AG04450 (cell line): ENCODE data around the gene METTL13. TPM values are rescaled to one million over a fixed set of nuclear protein-coding genes. Genes with fewer than 3 reads are reported as not detected.

ENCODE experiments used
- CTCF ChIA-PET: fragments of 300-600, 350-600 bp; formaldehyde crosslinking; extraction: SDS; loops from one replicate; lab custom pipeline; 2022; ENCODE audit warnings: antibody characterized with exemption, inconsistent platforms; lab: Charles Lee
- POLR2A ChIA-PET: fragments of 350-600 bp; formaldehyde crosslinking; extraction: SDS; loops from one replicate; lab custom pipeline; 2021; ENCODE audit warnings: antibody characterized with exemption, inconsistent platforms; lab: Yijun Ruan, JAX
- DNase-seq: peaks from one replicate; pipeline ENCODE4 v3.0.0-alpha.2; 2011; ENCODE audit warnings: low read depth, low spot score
- H3K27ac ChIP-seq: one replicate; pipeline ENCODE4 v1.5.1; 2012; ENCODE audit warnings: low read depth, low read length, control low read depth
- H3K27me3 ChIP-seq: one replicate; pipeline ENCODE4 v1.6.0; 2012; ENCODE audit warnings: low read length; ENCODE audit not compliant: control insufficient read depth, insufficient read depth
- H3K4me3 ChIP-seq: 2 replicates; pipeline ENCODE4 v1.5.1; 2011; ENCODE audit warnings: mild to moderate bottlenecking, low read depth, low read length, control low read depth
- H3K9me3 ChIP-seq: 2 replicates; pipeline ENCODE4 v1.5.1; 2012; ENCODE audit warnings: low read length; ENCODE audit not compliant: control insufficient read depth, insufficient read depth
- polyA plus RNA-seq: library from polyadenylated mRNA; depleted of rRNA; stranded (reverse); fragments of >200 nt; gene quantifications from 2 replicates; pipeline ENCODE4 v1.2.3, GENCODE V29; 2011
- TF ChIP-seq, protein P1 (sequence below): IDR thresholded peaks from 2 replicates; pipeline ENCODE4 v1.5.1; 2011; ENCODE audit warnings: low read depth, low read length, control low read depth, inconsistent platforms

The METTL13 gene
- polyA plus RNA-seq, 1 experiment: 32.0 TPM

DNA sequence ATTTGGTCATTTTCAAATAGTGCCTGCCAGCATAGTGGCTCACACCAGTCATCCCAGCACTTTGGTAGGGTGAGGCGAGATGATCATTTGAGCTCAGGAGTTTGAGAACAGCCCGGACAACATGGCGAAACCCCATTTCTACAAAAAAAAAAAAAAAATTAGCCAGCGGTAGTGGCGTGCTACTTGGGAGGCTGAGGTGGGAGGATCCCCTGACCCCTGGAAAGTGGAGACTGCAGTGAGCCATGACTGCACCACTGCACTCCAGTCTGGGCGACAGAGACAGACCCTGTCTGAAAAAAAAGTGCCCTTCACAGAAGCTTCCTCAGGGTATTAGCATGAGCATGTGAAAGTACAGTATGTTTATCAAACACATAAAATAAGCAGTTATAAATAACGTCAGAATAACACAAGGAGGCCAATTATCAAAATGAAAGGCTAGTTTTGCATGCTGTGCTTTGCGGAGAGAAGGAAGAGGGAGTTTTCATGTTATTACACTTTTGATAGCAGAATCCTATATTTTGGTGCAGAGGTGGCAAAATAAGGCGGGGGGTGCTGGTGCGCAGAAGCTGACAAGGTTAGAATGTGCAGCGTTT, 781 bp upstream of the METTL13 start:
- no peaks in the 10 kb centered on the region for H3K9me3 ChIP-seq
- no peaks in the 10 kb centered on the region for H3K27me3 ChIP-seq
- ChIA-PET POLR2A (interaction anchor here (0.8 to 3.8 kb wide), 2 partner anchors 39 to 752 kb away, joined by 3 to 50 read pairs; partner anchors contain the start of gene VAMP4), CTCF (interaction anchor here (0.6 to 1.5 kb wide), 4 partner anchors 20 to 205 kb away, joined by 3 to 6 read pairs (median 5); no protein-coding TSS in a partner anchor)
- TF ChIP-seq, protein P1, sequence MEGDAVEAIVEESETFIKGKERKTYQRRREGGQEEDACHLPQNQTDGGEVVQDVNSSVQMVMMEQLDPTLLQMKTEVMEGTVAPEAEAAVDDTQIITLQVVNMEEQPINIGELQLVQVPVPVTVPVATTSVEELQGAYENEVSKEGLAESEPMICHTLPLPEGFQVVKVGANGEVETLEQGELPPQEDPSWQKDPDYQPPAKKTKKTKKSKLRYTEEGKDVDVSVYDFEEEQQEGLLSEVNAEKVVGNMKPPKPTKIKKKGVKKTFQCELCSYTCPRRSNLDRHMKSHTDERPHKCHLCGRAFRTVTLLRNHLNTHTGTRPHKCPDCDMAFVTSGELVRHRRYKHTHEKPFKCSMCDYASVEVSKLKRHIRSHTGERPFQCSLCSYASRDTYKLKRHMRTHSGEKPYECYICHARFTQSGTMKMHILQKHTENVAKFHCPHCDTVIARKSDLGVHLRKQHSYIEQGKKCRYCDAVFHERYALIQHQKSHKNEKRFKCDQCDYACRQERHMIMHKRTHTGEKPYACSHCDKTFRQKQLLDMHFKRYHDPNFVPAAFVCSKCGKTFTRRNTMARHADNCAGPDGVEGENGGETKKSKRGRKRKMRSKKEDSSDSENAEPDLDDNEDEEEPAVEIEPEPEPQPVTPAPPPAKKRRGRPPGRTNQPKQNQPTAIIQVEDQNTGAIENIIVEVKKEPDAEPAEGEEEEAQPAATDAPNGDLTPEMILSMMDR: no peak
- peak overlapping the region; percentile 52 for H3K27ac ChIP-seq
- H3K4me3 ChIP-seq: peak overlapping the region; percentile 49
- DNase-seq: no peak

DNA sequence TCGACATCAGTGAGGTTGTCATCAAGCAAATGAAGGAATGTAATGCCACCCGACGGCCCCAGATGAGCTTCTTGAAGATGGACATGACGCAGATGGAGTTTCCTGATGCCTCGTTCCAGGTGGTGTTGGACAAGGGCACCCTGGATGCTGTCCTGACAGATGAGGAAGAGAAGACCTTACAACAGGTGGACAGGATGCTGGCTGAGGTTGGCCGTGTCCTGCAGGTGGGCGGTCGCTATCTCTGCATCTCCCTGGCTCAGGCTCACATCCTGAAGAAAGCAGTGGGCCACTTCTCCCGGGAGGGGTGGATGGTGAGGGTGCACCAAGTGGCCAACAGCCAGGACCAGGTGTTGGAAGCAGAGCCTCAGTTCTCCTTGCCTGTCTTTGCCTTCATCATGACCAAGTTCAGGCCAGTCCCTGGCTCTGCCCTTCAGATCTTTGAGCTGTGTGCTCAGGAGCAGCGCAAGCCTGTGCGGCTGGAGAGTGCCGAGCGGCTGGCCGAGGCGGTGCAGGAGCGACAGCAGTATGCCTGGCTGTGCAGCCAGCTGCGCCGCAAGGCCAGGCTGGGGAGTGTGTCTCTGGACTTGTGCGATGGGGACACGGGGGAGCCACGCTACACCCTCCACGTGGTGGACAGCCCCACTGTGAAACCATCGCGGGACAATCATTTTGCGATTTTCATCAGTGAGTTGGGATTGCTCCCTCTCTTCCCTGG, 2.5 kb downstream of the METTL13 start:
- TF ChIP-seq, protein P1: no peak
- Histone ChIP-seq H3K9me3 (no peaks in the 10 kb centered on the region), H3K4me3 (no peak overlapping the region), H3K27me3 (no peaks in the 10 kb centered on the region), H3K27ac (no peak overlapping the region)
- CTCF ChIA-PET: interaction anchor here (1.3 to 4.7 kb wide), 2 partner anchors 17 to 202 kb away, joined by 4 to 19 read pairs; no protein-coding TSS in a partner anchor
- no peak for DNase-seq
- POLR2A ChIA-PET: no interaction called here

DNA sequence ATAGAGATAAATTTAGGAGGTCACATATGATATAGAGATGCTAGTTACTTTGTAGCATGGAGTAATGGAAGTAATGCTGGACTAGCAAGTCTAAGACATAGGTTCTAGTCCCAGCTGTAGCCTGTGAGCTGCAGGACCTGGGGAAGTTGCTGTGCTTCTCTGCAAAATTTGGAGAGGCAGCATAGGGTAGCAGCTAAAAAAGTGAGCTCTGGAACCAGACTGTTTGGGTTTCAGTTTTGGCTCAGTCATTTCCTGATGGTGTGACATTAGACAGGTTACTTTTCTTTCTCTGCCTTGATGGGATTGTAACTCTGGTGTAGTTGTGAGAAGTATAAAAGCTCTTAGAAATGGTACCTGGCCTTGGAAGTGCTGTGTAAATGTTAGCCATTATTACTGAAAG, 3.3 kb downstream of the METTL13 start:
- CTCF ChIA-PET: interaction anchor here (1.0 to 4.7 kb wide), 3 partner anchors 16 to 201 kb away, joined by 4 to 19 read pairs (median 5); no protein-coding TSS in a partner anchor
- no peak overlapping the region for H3K4me3 ChIP-seq
- H3K9me3 ChIP-seq: no peaks in the 10 kb centered on the region
- no peaks in the 10 kb centered on the region for H3K27me3 ChIP-seq
- POLR2A ChIA-PET: no interaction called here
- TF ChIP-seq, protein P1: no peak
- no peak for DNase-seq
- no peak overlapping the region for H3K27ac ChIP-seq

DNA sequence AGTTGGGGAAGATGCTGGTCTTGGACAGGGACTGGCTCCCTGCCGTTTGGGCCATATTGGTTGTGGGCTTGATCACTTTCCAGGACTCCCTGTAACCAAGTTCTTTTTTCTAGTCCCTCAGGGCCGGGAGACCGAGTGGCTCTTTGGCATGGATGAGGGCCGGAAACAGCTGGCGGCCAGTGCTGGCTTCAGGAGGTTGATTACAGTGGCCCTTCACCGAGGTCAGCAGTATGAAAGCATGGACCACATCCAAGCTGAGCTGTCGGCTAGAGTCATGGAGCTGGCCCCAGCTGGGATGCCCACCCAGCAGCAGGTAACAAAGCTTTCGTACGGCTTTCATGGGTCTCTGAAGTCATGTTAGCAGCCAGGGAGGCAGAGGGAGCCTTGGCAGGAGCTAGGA, 4.3 kb downstream of the METTL13 start:
- Histone ChIP-seq H3K27ac (no peak overlapping the region), H3K9me3 (no peaks in the 10 kb centered on the region), H3K27me3 (no peaks in the 10 kb centered on the region), H3K4me3 (no peak overlapping the region)
- POLR2A ChIA-PET: interaction anchor here (0.5 kb wide), 1 partner anchor 116 kb away, joined by 3 read pairs; no protein-coding TSS in a partner anchor
- TF ChIP-seq, protein P1: no peak
- CTCF ChIA-PET: interaction anchor here (1.0 to 4.7 kb wide), 3 partner anchors 15 to 141 kb away, joined by 3 to 19 read pairs (median 5); no protein-coding TSS in a partner anchor
- no peak for DNase-seq
